Liver (tissue), 9 donors: ENCODE measurements around the gene FCRL6. TPM values are rescaled to one million over a fixed set of nuclear protein-coding genes. Genes with fewer than 3 reads are reported as not detected.
A peak's percentile ranks its signal among the peaks of the same experiment; 100 is the strongest.

Source experiments
- DNase-seq: peaks from one replicate; pipeline ENCODE4 v3.0.0-alpha.2; 2017; ENCODE audit warnings: low spot score
- H3K27ac ChIP-seq, 2 donors: one replicate each; pipeline ENCODE4 v1.7.0; 2013; ENCODE audit warnings: inconsistent platforms in 2 of 2, low read length in 2 of 2, control low read depth in 1 of 2, low read depth in 1 of 2, mild to moderate bottlenecking in 1 of 2
- H3K27me3 ChIP-seq, 4 donors: one replicate each; pipeline versions ENCODE4 v1.6.1 to v1.7.0; 2013; ENCODE audit warnings: low read length in 3 of 4, inconsistent platforms in 1 of 4, mild to moderate bottlenecking in 1 of 4, moderate library complexity in 1 of 4; ENCODE audit not compliant: control insufficient read depth in 4 of 4, insufficient read depth in 4 of 4
- H3K36me3 ChIP-seq, 4 donors: one replicate each; pipeline versions ENCODE4 v1.6.1 to v1.7.0; 2013; ENCODE audit warnings: low read length in 3 of 4, mild to moderate bottlenecking in 3 of 4, low read depth in 1 of 4, moderate library complexity in 1 of 4; ENCODE audit not compliant: control insufficient read depth in 4 of 4, insufficient read depth in 3 of 4
- H3K4me1 ChIP-seq, 4 donors: one replicate each; pipeline versions ENCODE4 v1.6.1 to v1.7.0; 2013; ENCODE audit warnings: low read length in 3 of 4, mild to moderate bottlenecking in 3 of 4, moderate library complexity in 1 of 4; ENCODE audit not compliant: control insufficient read depth in 4 of 4, insufficient read depth in 4 of 4
- H3K4me3 ChIP-seq, 3 donors: one replicate each; pipeline versions ENCODE4 v1.6.1 to v1.7.0; 2013; ENCODE audit warnings: low read length in 3 of 3, control low read depth in 1 of 3, low read depth in 1 of 3, mild to moderate bottlenecking in 1 of 3
- H3K9ac ChIP-seq, 2 donors: one replicate each; pipeline ENCODE4 v1.7.0; 2013; ENCODE audit warnings: low read length in 2 of 2, mild to moderate bottlenecking in 2 of 2, moderate library complexity in 2 of 2, control low read depth in 1 of 2, low read depth in 1 of 2
- H3K9me3 ChIP-seq, 4 donors: one replicate each; pipeline versions ENCODE4 v1.6.1 to v1.7.0; 2013; ENCODE audit warnings: low read length in 3 of 4; ENCODE audit not compliant: control insufficient read depth in 4 of 4
- ATF3 ChIP-seq: IDR thresholded peaks from 2 replicates; pipeline ENCODE4 v1.6.1; 2016; ENCODE audit warnings: antibody characterized with exemption
- EGR1 ChIP-seq, 2 donors: IDR thresholded peaks; 2 replicates each; pipeline ENCODE4 v1.6.1; 2016 to 2018; ENCODE audit warnings: antibody characterized with exemption in 2 of 2, low read depth in 2 of 2
- FOXA1 ChIP-seq: IDR thresholded peaks from 2 replicates; pipeline ENCODE4 v1.6.1; 2016; ENCODE audit warnings: antibody characterized with exemption
- FOXA2 ChIP-seq: IDR thresholded peaks from 2 replicates; pipeline ENCODE4 v1.6.1; 2016; ENCODE audit warnings: antibody characterized with exemption
- GABPA ChIP-seq, 2 donors: IDR thresholded peaks in 1 of 2; conservative IDR thresholded peaks in 1 of 2; 2 replicates each; pipeline ENCODE4 v1.6.1; 2016; ENCODE audit warnings: antibody characterized with exemption in 2 of 2, mild to moderate bottlenecking in 1 of 2, moderate library complexity in 1 of 2
- HNF4A ChIP-seq, 2 donors: conservative IDR thresholded peaks; 2 replicates each; pipeline ENCODE4 v1.6.1; 2016; ENCODE audit warnings: antibody characterized with exemption in 2 of 2, mild to moderate bottlenecking in 2 of 2
- HNF4G ChIP-seq: IDR thresholded peaks from 2 replicates; pipeline ENCODE4 v1.6.1; 2016; ENCODE audit warnings: antibody characterized with exemption
- JUND ChIP-seq, 2 donors: IDR thresholded peaks; 2 replicates each; pipeline ENCODE4 v1.6.1; 2016; ENCODE audit warnings: antibody characterized with exemption in 2 of 2
- MAX ChIP-seq: IDR thresholded peaks from 2 replicates; pipeline ENCODE4 v1.6.1; 2016; ENCODE audit warnings: antibody characterized with exemption
- NR2F2 ChIP-seq: IDR thresholded peaks from 2 replicates; pipeline ENCODE4 v1.6.1; 2016; ENCODE audit warnings: antibody characterized with exemption
- RAD21 ChIP-seq, 2 donors: IDR thresholded peaks; 2 replicates each; pipeline ENCODE4 v1.6.1; 2016; ENCODE audit warnings: antibody characterized with exemption in 2 of 2, mild to moderate bottlenecking in 2 of 2
- SP1 ChIP-seq: IDR thresholded peaks from 2 replicates; pipeline ENCODE4 v1.6.1; 2018; ENCODE audit warnings: antibody characterized with exemption, mild to moderate bottlenecking
- TAF1 ChIP-seq: conservative IDR thresholded peaks from 2 replicates; pipeline ENCODE4 v1.6.1; 2016; ENCODE audit warnings: antibody characterized with exemption, mild to moderate bottlenecking
- YY1 ChIP-seq: IDR thresholded peaks from 2 replicates; pipeline ENCODE4 v1.6.1; 2016; ENCODE audit warnings: antibody characterized with exemption, mild to moderate bottlenecking
- WGBS: extraction: QIAGEN DNeasy Blood & Tissue Kit; methylation state at CpG from one replicate; pipeline ENCODE4 v1.1.7; 2013; 5-methylcytosine and 5-hydroxymethylcytosine counted together
- polyA plus RNA-seq, 2 donors: library from polyadenylated mRNA; stranded (reverse) in 1 of 2; unstranded in 1 of 2; fragments of 200-250 nt in 1 of 2; fragments of >200 nt in 1 of 2; fragmentation: Nextera tagmentation in 1 of 2; extraction: Ambion mirVana in 1 of 2; gene quantifications; one replicate each; pipeline versions ENCODE4 v1.2.1 to v1.2.3, GENCODE V29; 2013 to 2015
- total RNA-seq, 2 donors: library from RNA; depleted of rRNA; stranded (reverse); fragments of >200 nt; gene quantifications; one replicate each; pipeline ENCODE4 v1.2.3, GENCODE V29; 2014
- TF ChIP-seq, protein P1 (sequence below): IDR thresholded peaks from 2 replicates; pipeline ENCODE4 v1.6.1; 2016; ENCODE audit warnings: antibody characterized with exemption
- TF ChIP-seq, protein P2 (sequence below): fragments of 150-350 bp; IDR thresholded peaks from 2 replicates; pipeline ENCODE4 v1.5.1; 2017; ENCODE audit warnings: improper control_type of control experiment, low read depth, low read length; ENCODE audit not compliant: missing input control
- TF ChIP-seq, protein P3 (sequence below): IDR thresholded peaks from 2 replicates; pipeline ENCODE4 v1.6.1; 2016; ENCODE audit warnings: antibody characterized with exemption, mild to moderate bottlenecking
- donor health status: healthy.
- donor health status: healthy.
- donor health status: healthy.
- donor health status: healthy.
- donor health status: healthy.

FCRL6 gene
- total and polyA plus RNA-seq, 4 donors, result 0.09 to 2.7 (median 0.71) TPM

DNA sequence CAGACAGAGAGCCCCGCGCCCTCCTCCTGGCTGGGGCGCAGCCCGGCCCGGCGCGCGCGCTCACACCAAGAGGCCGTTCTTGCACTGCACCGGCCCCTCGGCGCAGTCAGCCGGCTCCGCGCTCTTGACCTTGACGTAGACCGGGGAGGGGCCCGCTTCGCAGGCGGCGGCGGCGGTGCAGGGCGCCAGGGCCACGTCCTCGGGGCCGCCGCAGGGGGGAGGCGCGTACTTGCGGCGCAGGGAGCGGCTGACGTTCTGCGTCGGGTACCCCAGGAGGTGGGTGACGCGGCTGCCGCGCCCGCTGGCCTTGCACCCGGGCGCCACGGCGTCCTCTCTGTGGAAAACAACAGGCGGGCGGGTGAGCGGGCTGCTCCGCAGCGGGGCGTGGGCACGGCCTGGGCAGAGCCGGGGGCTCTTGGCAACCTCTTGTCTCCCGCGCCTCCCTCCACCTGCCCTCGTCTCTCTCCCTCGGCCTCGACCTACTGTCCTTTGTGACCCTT is 52.6 kb downstream of the FCRL6 start:
- peak overlapping the region; percentile 56 to 75 for H3K27ac ChIP-seq
- peak overlapping the region in 2 of 3 donors; percentile 46 to 54 for H3K4me3 ChIP-seq
- no peaks in the 10 kb centered on the region for H3K27me3 ChIP-seq
- 1% methylated on average over 59 of the region's 59 CpGs for WGBS
- peaks cover 4 to 12% (median 7%) of the 10 kb centered on the region in 4 donors for H3K4me1 ChIP-seq
- H3K9ac ChIP-seq, result no peak overlapping the region
- peak; percentile 50 for DNase-seq
- no peak for TF ChIP-seq GABPA (IDR thresholded peaks at IDR 0.05 in 1 of 2, conservative IDR thresholded peaks at IDR 0.05 in 1 of 2)
- TF ChIP-seq, protein P1, sequence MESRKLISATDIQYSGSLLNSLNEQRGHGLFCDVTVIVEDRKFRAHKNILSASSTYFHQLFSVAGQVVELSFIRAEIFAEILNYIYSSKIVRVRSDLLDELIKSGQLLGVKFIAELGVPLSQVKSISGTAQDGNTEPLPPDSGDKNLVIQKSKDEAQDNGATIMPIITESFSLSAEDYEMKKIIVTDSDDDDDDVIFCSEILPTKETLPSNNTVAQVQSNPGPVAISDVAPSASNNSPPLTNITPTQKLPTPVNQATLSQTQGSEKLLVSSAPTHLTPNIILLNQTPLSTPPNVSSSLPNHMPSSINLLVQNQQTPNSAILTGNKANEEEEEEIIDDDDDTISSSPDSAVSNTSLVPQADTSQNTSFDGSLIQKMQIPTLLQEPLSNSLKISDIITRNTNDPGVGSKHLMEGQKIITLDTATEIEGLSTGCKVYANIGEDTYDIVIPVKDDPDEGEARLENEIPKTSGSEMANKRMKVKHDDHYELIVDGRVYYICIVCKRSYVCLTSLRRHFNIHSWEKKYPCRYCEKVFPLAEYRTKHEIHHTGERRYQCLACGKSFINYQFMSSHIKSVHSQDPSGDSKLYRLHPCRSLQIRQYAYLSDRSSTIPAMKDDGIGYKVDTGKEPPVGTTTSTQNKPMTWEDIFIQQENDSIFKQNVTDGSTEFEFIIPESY, result no peak
- TF ChIP-seq NR2F2, result no peak
- no peak for TF ChIP-seq HNF4A (conservative IDR thresholded peaks at IDR 0.05)
- no peak for TF ChIP-seq JUND (IDR thresholded peaks at IDR 0.05)
- TF ChIP-seq EGR1 (IDR thresholded peaks at IDR 0.05; ENCODE audit: low read depth in 2 of 2), result no peak
- TF ChIP-seq HNF4G, result no peak
- no peak for TF ChIP-seq ATF3
- TF ChIP-seq SP1, result no peak
- TF ChIP-seq, protein P2, sequence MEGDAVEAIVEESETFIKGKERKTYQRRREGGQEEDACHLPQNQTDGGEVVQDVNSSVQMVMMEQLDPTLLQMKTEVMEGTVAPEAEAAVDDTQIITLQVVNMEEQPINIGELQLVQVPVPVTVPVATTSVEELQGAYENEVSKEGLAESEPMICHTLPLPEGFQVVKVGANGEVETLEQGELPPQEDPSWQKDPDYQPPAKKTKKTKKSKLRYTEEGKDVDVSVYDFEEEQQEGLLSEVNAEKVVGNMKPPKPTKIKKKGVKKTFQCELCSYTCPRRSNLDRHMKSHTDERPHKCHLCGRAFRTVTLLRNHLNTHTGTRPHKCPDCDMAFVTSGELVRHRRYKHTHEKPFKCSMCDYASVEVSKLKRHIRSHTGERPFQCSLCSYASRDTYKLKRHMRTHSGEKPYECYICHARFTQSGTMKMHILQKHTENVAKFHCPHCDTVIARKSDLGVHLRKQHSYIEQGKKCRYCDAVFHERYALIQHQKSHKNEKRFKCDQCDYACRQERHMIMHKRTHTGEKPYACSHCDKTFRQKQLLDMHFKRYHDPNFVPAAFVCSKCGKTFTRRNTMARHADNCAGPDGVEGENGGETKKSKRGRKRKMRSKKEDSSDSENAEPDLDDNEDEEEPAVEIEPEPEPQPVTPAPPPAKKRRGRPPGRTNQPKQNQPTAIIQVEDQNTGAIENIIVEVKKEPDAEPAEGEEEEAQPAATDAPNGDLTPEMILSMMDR, result no peak
- TF ChIP-seq, protein P3, sequence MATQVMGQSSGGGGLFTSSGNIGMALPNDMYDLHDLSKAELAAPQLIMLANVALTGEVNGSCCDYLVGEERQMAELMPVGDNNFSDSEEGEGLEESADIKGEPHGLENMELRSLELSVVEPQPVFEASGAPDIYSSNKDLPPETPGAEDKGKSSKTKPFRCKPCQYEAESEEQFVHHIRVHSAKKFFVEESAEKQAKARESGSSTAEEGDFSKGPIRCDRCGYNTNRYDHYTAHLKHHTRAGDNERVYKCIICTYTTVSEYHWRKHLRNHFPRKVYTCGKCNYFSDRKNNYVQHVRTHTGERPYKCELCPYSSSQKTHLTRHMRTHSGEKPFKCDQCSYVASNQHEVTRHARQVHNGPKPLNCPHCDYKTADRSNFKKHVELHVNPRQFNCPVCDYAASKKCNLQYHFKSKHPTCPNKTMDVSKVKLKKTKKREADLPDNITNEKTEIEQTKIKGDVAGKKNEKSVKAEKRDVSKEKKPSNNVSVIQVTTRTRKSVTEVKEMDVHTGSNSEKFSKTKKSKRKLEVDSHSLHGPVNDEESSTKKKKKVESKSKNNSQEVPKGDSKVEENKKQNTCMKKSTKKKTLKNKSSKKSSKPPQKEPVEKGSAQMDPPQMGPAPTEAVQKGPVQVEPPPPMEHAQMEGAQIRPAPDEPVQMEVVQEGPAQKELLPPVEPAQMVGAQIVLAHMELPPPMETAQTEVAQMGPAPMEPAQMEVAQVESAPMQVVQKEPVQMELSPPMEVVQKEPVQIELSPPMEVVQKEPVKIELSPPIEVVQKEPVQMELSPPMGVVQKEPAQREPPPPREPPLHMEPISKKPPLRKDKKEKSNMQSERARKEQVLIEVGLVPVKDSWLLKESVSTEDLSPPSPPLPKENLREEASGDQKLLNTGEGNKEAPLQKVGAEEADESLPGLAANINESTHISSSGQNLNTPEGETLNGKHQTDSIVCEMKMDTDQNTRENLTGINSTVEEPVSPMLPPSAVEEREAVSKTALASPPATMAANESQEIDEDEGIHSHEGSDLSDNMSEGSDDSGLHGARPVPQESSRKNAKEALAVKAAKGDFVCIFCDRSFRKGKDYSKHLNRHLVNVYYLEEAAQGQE, result no peak
- no peak for TF ChIP-seq TAF1
- no peak for TF ChIP-seq FOXA1
- no peaks in the 10 kb centered on the region for H3K9me3 ChIP-seq
- no peaks in the 10 kb centered on the region for H3K36me3 ChIP-seq

DNA sequence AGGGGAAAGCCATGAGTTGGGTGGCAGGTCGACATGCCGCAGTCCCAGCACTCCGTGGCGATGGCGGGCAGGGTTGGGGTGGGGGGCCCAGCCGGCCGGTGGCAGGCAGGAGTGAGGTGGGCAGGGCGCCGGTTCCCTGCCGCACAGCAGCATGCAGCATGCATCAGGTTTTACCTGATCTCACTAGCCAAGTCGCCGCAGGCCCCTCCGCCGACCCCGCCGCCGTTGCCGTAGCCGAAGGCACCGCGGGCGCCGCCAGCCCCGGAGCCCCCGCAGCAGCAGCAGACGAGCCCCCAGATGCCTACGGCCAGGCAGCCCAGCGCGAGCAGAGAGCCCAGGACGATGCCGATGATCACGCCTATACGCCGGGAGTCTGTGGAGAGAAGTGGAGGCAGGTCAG is 53.5 kb downstream of the FCRL6 start:
- Histone ChIP-seq H3K4me3 (no peak overlapping the region), H3K36me3 (no peaks in the 10 kb centered on the region), H3K9ac (no peak overlapping the region), H3K27ac (no peak overlapping the region), H3K27me3 (no peaks in the 10 kb centered on the region), H3K9me3 (no peaks in the 10 kb centered on the region), H3K4me1 (peaks cover 4 to 12% (median 7%) of the 10 kb centered on the region in 4 donors)
- DNase-seq, result no peak
- WGBS, result 58% methylated on average over 34 of the region's 34 CpGs
- TF ChIP-seq FOXA1 (no peak), MAX (no peak), HNF4G (no peak), NR2F2 (no peak), YY1 (no peak), SP1 (no peak), FOXA2 (no peak), RAD21 (IDR thresholded peaks at IDR 0.05) (no peak), ATF3 (no peak)
- TF ChIP-seq, protein P2, result no peak
- TF ChIP-seq, protein P3, result no peak
